ENCODE results near the gene C16orf54. TPM values are rescaled to one million over a fixed set of nuclear protein-coding genes. Genes with fewer than 3 reads are reported as not detected.
"Not testable (repeated sequence)": the region's sequence is repeated elsewhere in the genome, so short reads cannot be mapped to it uniquely, and the experiment has no call there.

The C16orf54 gene
- total RNA-seq, 2 experiments from 2014 or later, result 22.2 to 22.4 TPM

DNA sequence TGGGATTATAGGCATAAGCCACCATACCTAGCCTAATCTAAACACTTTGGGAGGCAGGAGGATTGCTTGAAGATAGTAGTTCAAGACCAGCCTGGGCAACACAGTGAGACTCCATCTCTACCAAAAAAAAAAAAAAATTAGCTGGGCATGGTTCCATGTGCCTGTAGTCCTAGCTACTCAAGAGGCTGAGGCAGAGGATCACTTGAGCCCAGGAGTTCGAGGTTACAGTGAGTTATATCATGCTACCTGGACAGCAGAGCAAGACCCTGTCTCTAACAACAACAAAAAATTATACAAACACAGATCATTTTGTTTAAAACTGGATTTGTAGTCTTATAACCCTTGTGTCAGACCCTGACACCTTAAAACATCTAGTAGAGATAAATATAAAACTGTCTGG lies 7.7 kb upstream of the C16orf54 start:
- Mint-ChIP-seq H3K9me3 (no peaks in the 10 kb centered on the region), H3K27ac (peak overlapping the region; percentile 18), H3K4me1 (ENCODE audit: low read depth) (peaks cover 24% of the 10 kb centered on the region), H3K4me3 (no peak overlapping the region), H3K36me3 (ENCODE audit: low read depth) (no peaks in the 10 kb centered on the region), H3K27me3 (no peaks in the 10 kb centered on the region)
- intact Hi-C loops (cut with micrococcal nuclease), result no loop called here
- ATAC-seq (no peak), DNase-seq (no peak)
- TF ChIP-seq, protein P1, sequence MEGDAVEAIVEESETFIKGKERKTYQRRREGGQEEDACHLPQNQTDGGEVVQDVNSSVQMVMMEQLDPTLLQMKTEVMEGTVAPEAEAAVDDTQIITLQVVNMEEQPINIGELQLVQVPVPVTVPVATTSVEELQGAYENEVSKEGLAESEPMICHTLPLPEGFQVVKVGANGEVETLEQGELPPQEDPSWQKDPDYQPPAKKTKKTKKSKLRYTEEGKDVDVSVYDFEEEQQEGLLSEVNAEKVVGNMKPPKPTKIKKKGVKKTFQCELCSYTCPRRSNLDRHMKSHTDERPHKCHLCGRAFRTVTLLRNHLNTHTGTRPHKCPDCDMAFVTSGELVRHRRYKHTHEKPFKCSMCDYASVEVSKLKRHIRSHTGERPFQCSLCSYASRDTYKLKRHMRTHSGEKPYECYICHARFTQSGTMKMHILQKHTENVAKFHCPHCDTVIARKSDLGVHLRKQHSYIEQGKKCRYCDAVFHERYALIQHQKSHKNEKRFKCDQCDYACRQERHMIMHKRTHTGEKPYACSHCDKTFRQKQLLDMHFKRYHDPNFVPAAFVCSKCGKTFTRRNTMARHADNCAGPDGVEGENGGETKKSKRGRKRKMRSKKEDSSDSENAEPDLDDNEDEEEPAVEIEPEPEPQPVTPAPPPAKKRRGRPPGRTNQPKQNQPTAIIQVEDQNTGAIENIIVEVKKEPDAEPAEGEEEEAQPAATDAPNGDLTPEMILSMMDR (IDR thresholded peaks at IDR 0.05), result no peak
- ChIA-PET CTCF (interaction anchor here (1.7 to 2.6 kb wide), 4 partner anchors 32 to 95 kb away, joined by 5 to 15 read pairs (median 10); no protein-coding TSS in a partner anchor), POLR2A (interaction anchor here (0.6 to 2.1 kb wide), 6 partner anchors 15 to 39 kb away, joined by 3 to 7 read pairs (median 4); partner anchors contain the start of gene KIF22)

DNA sequence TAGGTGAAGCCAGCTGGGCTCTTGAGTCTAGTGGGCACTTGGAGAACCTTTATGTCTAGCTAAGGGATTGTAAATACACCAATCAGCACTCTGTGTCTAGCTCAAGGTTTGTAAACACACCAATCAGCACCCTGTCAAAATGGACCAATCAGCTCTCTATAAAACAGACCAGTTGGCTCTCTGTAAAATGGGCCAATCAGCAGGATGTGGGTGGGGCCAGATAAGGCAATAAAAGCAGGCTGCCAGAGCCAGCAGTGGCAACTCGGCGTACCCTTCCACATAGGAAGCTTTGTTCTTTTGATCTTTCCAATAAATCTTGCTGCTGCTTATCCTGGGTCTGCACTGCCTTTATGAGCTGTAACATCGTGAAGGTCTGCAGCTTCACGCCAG lies 3.0 kb upstream of the C16orf54 start:
- ChIA-PET CTCF (interaction anchor here (1.1 to 2.3 kb wide), 2 partner anchors 26 to 41 kb away, joined by 3 to 7 read pairs; partner anchors contain the start of gene KIF22), POLR2A (interaction anchor here (0.8 kb wide), 1 partner anchor 41 kb away, joined by 4 read pairs; the partner anchor contains the start of gene KIF22)
- H3K9me3 Mint-ChIP-seq; H3K27me3 Mint-ChIP-seq; H3K36me3 Mint-ChIP-seq (ENCODE audit: low read depth); H3K4me3 Mint-ChIP-seq; ATAC-seq; H3K27ac Mint-ChIP-seq; intact Hi-C loops (cut with micrococcal nuclease): not testable (repeated sequence)
- DNase-seq, result peak; percentile 47
- peaks cover 31% of the 10 kb centered on the region for H3K4me1 Mint-ChIP-seq (ENCODE audit: low read depth)

DNA sequence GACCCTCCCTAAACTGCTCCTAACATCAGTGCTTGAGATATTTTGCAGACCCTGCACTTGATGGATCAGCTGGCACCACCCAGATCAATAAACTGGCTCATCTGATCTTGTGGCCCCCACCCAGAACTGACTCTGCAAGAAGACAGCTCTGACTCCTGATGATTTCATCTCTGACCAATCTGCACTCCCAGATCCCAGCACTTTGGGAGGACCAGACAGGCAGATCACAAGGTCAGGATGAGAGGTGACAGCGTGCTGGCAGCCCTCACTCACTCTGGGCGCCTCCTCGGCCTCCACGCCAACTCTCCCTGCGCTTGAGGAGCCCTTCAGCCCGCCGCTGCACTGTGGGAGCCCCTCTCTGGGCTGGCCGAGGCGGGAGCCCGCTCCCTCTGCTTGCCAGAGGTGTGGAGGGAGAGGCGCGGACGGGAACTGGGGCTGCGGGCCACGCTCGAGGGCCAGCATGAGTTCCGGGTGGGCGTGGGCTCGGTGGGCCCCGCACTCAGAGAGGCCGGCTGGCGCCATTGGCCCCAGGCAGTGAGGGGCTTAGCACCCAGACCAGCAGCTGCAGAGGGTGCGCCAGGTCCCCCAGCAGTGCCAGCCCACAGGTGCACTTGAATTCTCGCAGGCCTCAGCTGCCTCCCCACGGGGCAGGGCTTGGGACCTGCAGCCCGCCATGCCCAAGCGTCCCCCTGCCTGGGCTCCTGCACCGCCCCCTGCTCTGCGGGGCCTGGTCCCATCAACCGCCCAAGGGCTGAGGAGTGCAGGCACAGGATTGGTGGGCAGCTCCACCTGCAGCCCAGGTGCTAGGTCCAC lies 2.4 kb upstream of the C16orf54 start:
- TF ChIP-seq, protein P1 (IDR thresholded peaks at IDR 0.05), result no peak
- peaks cover 13% of the 10 kb centered on the region for H3K36me3 Mint-ChIP-seq (ENCODE audit: low read depth)
- H3K9me3 Mint-ChIP-seq, result no peaks in the 10 kb centered on the region
- POLR2A ChIA-PET, result interaction anchor here (0.8 kb wide), 1 partner anchor 42 kb away, joined by 4 read pairs; the partner anchor contains the start of gene KIF22
- no peak overlapping the region for H3K4me3 Mint-ChIP-seq
- H3K4me1 Mint-ChIP-seq (ENCODE audit: low read depth), result peaks cover 34% of the 10 kb centered on the region
- H3K27me3 Mint-ChIP-seq, result no peaks in the 10 kb centered on the region
- CTCF ChIA-PET, result interaction anchor here (1.0 to 2.3 kb wide), 3 partner anchors 25 to 46 kb away, joined by 3 to 7 read pairs (median 3); partner anchors contain the start of gene KIF22
- DNase-seq (no peak), ATAC-seq (no peak)
- H3K27ac Mint-ChIP-seq, result peak overlapping the region; percentile 34
- intact Hi-C loops (cut with micrococcal nuclease), result no loop called here

DNA sequence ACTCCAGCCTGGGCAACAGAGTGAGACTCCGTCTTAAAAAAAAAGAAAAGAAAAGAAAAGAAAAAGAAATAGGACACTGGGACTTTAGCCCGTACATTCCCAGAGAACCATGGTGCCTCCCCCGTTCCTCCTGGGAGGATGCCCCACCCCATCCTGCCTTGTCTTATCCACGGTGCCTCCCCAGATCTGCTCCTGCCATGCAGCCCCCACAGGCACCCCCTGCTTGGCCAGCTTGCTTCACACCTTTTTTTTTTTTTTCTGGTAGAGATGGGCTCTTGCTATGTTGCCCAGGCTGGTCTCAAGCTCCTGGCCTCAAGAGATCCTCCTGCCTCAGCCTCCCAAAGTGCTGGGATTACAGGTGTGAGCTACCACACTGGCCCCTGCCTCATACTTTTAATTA lies 728 bp upstream of the C16orf54 start:
- POLR2A ChIA-PET, result interaction anchor here (0.7 to 1.8 kb wide), 6 partner anchors 11 to 61 kb away, joined by 3 to 7 read pairs (median 4); partner anchors contain the start of gene KIF22
- H3K27me3 Mint-ChIP-seq; ATAC-seq; H3K9me3 Mint-ChIP-seq; intact Hi-C loops (cut with micrococcal nuclease): not testable (repeated sequence)
- Mint-ChIP-seq H3K27ac (peak overlapping the region; percentile 97), H3K36me3 (ENCODE audit: low read depth) (peaks cover 27% of the 10 kb centered on the region), H3K4me1 (ENCODE audit: low read depth) (peaks cover 45% of the 10 kb centered on the region), H3K4me3 (peak overlapping the region; percentile 84)
- DNase-seq, result peak; percentile 21
- CTCF ChIA-PET, result interaction anchor here (1.0 to 1.8 kb wide), 2 partner anchors 39 to 58 kb away, joined by 3 to 5 read pairs; no protein-coding TSS in a partner anchor

DNA sequence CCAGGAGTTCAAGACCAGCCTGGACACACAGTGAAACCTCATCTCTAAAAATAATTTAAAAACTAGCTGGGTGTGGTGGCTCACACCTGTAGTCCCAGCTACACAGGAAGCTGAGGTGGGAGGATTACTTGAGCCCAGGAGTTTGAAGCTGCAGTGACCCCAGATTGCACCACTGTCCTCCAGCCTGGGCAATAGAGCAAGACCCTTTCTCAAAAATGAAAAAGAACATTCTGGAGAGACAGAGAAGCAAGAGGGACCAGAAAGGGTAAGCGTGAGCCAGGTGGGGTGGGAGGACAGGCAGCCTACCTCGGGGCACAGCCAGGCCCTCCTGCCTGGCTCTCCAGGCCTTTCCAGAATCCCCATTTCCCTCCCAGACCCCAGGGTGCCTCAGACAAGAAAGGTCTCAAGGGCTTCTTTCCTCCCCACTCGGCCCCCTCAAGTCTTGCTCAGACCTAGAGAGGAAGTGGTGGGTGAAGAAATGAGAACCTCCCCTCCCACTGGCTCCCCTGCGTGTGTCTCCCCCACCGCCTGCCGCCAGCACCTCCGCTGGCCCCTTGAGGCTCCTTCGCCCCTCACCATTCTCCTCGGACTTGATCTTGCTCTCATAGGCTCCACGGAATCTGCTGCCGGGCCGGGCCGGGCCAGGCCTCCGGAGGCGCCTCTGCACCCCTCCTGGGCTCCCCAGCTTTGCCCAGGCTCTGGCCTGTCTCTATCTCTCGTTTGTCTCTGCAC lies 503 bp downstream of the C16orf54 start:
- no peaks in the 10 kb centered on the region for H3K9me3 Mint-ChIP-seq
- intact Hi-C loops (cut with micrococcal nuclease), result no loop called here
- peak overlapping the region; percentile 97 for H3K27ac Mint-ChIP-seq
- H3K27me3 Mint-ChIP-seq, result no peaks in the 10 kb centered on the region
- peak; percentile 79 for DNase-seq
- peak overlapping the region; percentile 84 for H3K4me3 Mint-ChIP-seq
- peak; percentile 64 for ATAC-seq
- TF ChIP-seq, protein P1 (IDR thresholded peaks at IDR 0.05), result no peak
- peaks cover 56% of the 10 kb centered on the region for H3K4me1 Mint-ChIP-seq (ENCODE audit: low read depth)
- ChIA-PET POLR2A (interaction anchor here (1.8 kb wide), 1 partner anchor 40 kb away, joined by 7 read pairs; no protein-coding TSS in a partner anchor), CTCF (interaction anchor here (1.1 to 1.8 kb wide), 3 partner anchors 16 to 63 kb away, joined by 4 to 5 read pairs (median 4); no protein-coding TSS in a partner anchor)
- peaks cover 28% of the 10 kb centered on the region for H3K36me3 Mint-ChIP-seq (ENCODE audit: low read depth)
